Subcutaneous adipose tissue (tissue), 4 donors: Measurements from ENCODE around the gene BRF1. TPM values are rescaled to one million over a fixed set of nuclear protein-coding genes. Genes with fewer than 3 reads are reported as not detected.

Experiments
- CTCF ChIP-seq: fragments of 450-650 bp; IDR thresholded peaks from one replicate; pipeline ENCODE4 v1.5.1; 2016; ENCODE audit warnings: low read depth, mild to moderate bottlenecking, control low read depth, antibody characterized with exemption, moderate library complexity
- total RNA-seq, 4 donors: library from RNA; depleted of rRNA; stranded (reverse); fragments of >200 nt; gene quantifications; one replicate each; pipeline ENCODE4 v1.1.0, GENCODE V29; 2016

Gene BRF1
- total RNA-seq, 4 donors from 2014 or later: 19.7 to 76.1 (median 22.5) TPM

GRCh38 chr14:105185973-105186372 lies 114.8 kb downstream of the BRF1 start:
- no peak for TF ChIP-seq CTCF

DNA sequence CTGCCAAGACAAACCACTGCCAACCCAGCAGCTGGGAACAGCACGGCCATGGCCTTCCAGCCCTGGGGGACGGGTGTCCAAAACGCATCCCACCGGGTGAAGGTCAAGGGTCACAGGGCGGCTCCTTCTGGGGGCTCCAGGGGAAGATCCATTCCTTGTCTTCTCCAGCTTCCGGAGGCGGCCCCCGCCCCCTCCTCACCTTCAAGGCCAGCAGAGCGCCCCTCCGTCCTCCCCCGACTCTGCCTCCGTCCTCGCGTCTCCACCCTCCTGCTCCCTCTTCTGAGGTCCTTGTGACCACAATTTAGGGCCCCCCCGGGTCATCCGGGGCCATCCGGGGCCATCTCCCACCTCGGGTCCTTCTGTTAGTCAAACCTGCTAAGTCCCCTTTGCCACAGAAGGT lies 115.8 kb downstream of the BRF1 start:
- no peak for TF ChIP-seq CTCF

GRCh38 chr14:105184461-105184860 lies 116.3 kb downstream of the BRF1 start:
- TF ChIP-seq CTCF: no peak

GRCh38 chr14:105182296-105183020 lies 118.3 kb downstream of the BRF1 start:
- no peak for TF ChIP-seq CTCF

DNA sequence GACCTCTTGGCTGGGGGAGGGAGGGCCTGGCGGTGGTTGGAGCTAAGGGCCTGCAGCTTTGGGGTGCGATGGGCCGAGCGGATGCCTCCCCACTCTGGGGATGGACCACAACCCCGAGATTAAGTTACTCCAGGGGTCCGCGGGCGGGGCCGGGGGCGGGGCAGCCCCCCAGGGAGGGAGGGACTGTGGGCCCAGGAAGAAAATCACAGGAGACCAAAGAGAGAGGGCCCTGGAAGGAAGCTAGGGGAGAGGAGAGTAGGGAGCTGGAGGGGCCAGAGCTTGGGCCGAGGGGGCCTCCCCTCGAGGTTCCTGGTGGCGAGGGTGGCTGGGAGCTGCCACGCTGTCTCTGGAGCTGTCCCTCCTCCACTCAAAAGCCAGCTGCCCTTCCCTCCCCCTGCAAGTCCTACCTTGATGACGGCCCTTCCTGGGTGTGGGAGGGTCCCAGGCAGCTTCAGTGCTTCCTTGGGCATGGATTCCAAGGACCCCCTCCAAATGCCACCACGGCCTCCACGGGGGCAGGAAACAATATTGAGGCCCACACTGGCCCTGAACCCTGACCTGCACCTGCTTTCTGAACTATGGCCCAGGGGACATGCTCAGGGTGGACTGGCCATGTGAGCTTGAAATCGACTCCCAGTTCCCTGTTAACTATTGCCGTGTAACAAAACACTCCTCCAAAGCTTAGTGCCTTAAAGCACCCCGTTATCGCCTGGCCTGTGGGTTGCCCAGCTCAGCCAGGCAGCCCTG lies 119.1 kb downstream of the BRF1 start:
- no peak for TF ChIP-seq CTCF

- no peak for TF ChIP-seq CTCF
Observed at GRCh38 chr14:105180592-105181548, 119.9 kb downstream of the BRF1 start, which contains the start of gene NUDT14. Gene NUDT14, minus strand, starts transcription at chr14:105181312. Its CDS starts 103 bp downstream, at chr14:105181209.

GRCh38 chr14:105179191-105179590 lies 121.6 kb downstream of the BRF1 start:
- no peak for TF ChIP-seq CTCF
